CD4-positive, CD25-positive, alpha-beta regulatory T cell (primary cell): Measurements from ENCODE around the gene PLXNB1. TPM values are rescaled to one million over a fixed set of nuclear protein-coding genes. Genes with fewer than 3 reads are reported as not detected.
A peak's percentile ranks its signal among the peaks of the same experiment; 100 is the strongest.

ENCODE experiments used
- ATAC-seq, 2 donors: fragments of 150-1000 bp; cut with Tn5 transposase; one replicate each; pipeline ENCODE4 v1.10.0; 2021; ENCODE audit warnings: low read depth in 2 of 2, moderate number of reproducible peaks in 2 of 2, moderate library complexity in 1 of 2
- DNase-seq, 3 donors: peaks; one replicate each; pipeline versions ENCODE4 v3.0.0 to v3.0.0-alpha.2; 2012 to 2022; ENCODE audit warnings: mixed read lengths in 1 of 3
- H3K27ac ChIP-seq: one replicate; pipeline ENCODE4 v1.7.0; 2013; ENCODE audit warnings: mild to moderate bottlenecking, low read length; ENCODE audit not compliant: insufficient read depth, poor library complexity, severe bottlenecking
- H3K27me3 ChIP-seq: one replicate; pipeline ENCODE4 v1.7.0; 2013; ENCODE audit warnings: low read length; ENCODE audit not compliant: control insufficient read depth, insufficient read depth
- H3K36me3 ChIP-seq: one replicate; pipeline ENCODE4 v1.7.0; 2013; ENCODE audit warnings: mild to moderate bottlenecking, low read length, moderate library complexity; ENCODE audit not compliant: control insufficient read depth, insufficient read depth
- H3K4me1 ChIP-seq: 2 replicates; pipeline ENCODE4 v1.7.0; 2013; ENCODE audit warnings: mild to moderate bottlenecking, low read length; ENCODE audit not compliant: insufficient read depth, control insufficient read depth, poor library complexity, severe bottlenecking
- H3K4me3 ChIP-seq: one replicate; pipeline ENCODE4 v1.7.0; 2013; ENCODE audit warnings: low read depth, mild to moderate bottlenecking, low read length, moderate library complexity
- H3K9me3 ChIP-seq, 2 experiments: 1 replicate in 1 of 2; 2 replicates in 1 of 2; pipeline ENCODE4 v1.7.0; 2013; ENCODE audit warnings: low read length in 2 of 2, mild to moderate bottlenecking in 1 of 2, moderate library complexity in 1 of 2; ENCODE audit not compliant: control insufficient read depth in 2 of 2
- H3K27ac Mint-ChIP-seq, 3 donors: one replicate each; pipeline ENCODE4 v1.8.0; 2020 to 2022; ENCODE audit warnings: mild to moderate bottlenecking in 3 of 3, mixed read lengths in 3 of 3, moderate library complexity in 2 of 3
- H3K27me3 Mint-ChIP-seq: one replicate; pipeline ENCODE4 v1.8.0; 2022; ENCODE audit warnings: mild to moderate bottlenecking, mixed read lengths
- H3K36me3 Mint-ChIP-seq: one replicate; pipeline ENCODE4 v1.8.0; 2020; ENCODE audit warnings: mixed read lengths
- H3K4me1 Mint-ChIP-seq, 4 donors: one replicate each; pipeline ENCODE4 v1.8.0; 2020 to 2022; ENCODE audit warnings: mixed read lengths in 4 of 4, mild to moderate bottlenecking in 1 of 4
- H3K4me3 Mint-ChIP-seq, 4 donors: one replicate each; pipeline ENCODE4 v1.8.0; 2020 to 2022; ENCODE audit warnings: mild to moderate bottlenecking in 4 of 4, mixed read lengths in 4 of 4, moderate library complexity in 3 of 4
- H3K9me3 Mint-ChIP-seq, 7 donors: one replicate each; pipeline ENCODE4 v1.8.0; 2020 to 2022; ENCODE audit warnings: mixed read lengths in 7 of 7, mild to moderate bottlenecking in 3 of 7, moderate library complexity in 2 of 7
- polyA plus RNA-seq, 4 donors: library from polyadenylated mRNA; unstranded; fragments of 300-500 nt; fragmentation: Illumina TruSeq; gene quantifications; one replicate each; pipeline ENCODE4 v1.2.3, GENCODE V29; 2021
- total RNA-seq: library from RNA; stranded (reverse); gene quantifications from one replicate; pipeline ENCODE4 v1.2.3, GENCODE V29; 2022

PLXNB1 gene
- total and polyA plus RNA-seq, 5 donors from 2014 or later, result 0.07 to 5.2 TPM; not detected in 3

GRCh38 chr3:48398701-48399386 lies 31.0 kb downstream of the PLXNB1 start:
- ATAC-seq (no peak), DNase-seq (no peak)
- peaks cover 0 to 1% (median 0%) of the 10 kb centered on the region in 7 donors for H3K9me3 Mint-ChIP-seq
- H3K4me1 ChIP-seq, result no peaks in the 10 kb centered on the region
- no peaks in the 10 kb centered on the region for H3K9me3 ChIP-seq
- H3K27ac ChIP-seq, result no peak overlapping the region
- no peak overlapping the region for H3K4me3 Mint-ChIP-seq
- peaks cover 0 to 4% (median 0%) of the 10 kb centered on the region in 4 donors for H3K4me1 Mint-ChIP-seq
- no peaks in the 10 kb centered on the region for H3K36me3 Mint-ChIP-seq
- peaks cover 21% of the 10 kb centered on the region for H3K27me3 Mint-ChIP-seq
- no peak overlapping the region for H3K27ac Mint-ChIP-seq
- no peaks in the 10 kb centered on the region for H3K36me3 ChIP-seq
- no peak overlapping the region for H3K4me3 ChIP-seq
- peaks cover 3% of the 10 kb centered on the region for H3K27me3 ChIP-seq

DNA sequence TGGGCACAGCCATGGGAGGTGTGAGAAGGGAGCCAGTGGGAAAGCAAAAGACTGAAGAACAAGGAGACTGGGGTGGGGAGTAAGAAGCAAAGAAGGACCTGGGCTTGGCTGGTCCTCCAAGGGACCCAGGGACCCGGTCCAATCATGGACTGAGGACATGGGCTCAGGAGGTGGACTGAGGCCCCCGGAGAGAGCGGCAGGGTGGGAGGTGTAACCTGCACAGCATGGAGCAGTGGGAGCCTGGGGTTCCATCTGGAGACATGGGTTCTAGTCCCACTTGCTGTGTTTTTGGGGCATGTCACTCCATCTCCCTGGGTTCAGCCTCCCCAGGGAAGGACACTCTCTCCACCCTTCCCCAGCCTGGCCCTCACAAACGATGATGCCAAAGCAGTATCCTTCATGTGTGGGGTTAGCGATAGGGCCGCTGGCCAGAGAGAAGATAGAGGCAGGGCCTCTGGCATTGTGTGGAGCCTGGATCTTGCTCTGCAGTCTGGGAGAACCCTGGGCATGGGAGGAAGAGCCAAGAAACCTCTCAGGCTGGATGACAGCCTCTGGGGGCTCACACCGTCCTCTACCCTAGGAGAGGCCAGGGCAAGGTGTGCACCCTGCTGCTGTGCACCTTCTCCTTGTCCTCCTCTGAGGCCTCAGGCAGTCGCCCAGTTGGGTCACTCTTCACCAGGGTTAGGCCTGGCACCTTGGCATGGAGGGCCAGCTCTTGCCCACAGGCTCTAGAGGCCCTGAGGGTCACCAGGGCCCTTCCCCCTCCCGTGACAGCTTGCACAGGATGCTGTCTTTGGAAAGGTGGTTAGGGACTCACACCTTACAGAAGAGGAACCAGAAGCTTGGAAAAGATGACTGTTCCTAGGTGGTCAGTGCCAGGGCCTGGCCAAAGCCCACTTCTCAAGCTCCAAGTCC lies 31.9 kb downstream of the PLXNB1 start:
- H3K27ac Mint-ChIP-seq, result peak overlapping the region in 1 of 3 donors; percentile 46
- DNase-seq, result no peak

GRCh38 chr3:48395714-48396113 lies 34.2 kb downstream of the PLXNB1 start:
- Mint-ChIP-seq H3K4me1 (peaks cover 0 to 1% (median 0%) of the 10 kb centered on the region in 4 donors), H3K27me3 (peaks cover 15% of the 10 kb centered on the region), H3K4me3 (no peak overlapping the region), H3K27ac (no peak overlapping the region), H3K36me3 (no peaks in the 10 kb centered on the region), H3K9me3 (peaks cover 0 to 1% (median 0%) of the 10 kb centered on the region in 7 donors)
- H3K36me3 ChIP-seq, result no peaks in the 10 kb centered on the region
- ATAC-seq (no peak), DNase-seq (no peak)
- no peaks in the 10 kb centered on the region for H3K4me1 ChIP-seq
- H3K9me3 ChIP-seq, result no peaks in the 10 kb centered on the region
- H3K27me3 ChIP-seq, result peaks cover 6% of the 10 kb centered on the region
- no peak overlapping the region for H3K4me3 ChIP-seq
- no peak overlapping the region for H3K27ac ChIP-seq

More for the DNA sequence above, 31.9 kb downstream of the PLXNB1 start:
- H3K4me1 ChIP-seq, result no peaks in the 10 kb centered on the region
- Mint-ChIP-seq H3K4me1 (peaks cover 0 to 4% (median 0%) of the 10 kb centered on the region in 4 donors), H3K4me3 (no peak overlapping the region), H3K27me3 (peaks cover 21% of the 10 kb centered on the region), H3K36me3 (no peaks in the 10 kb centered on the region), H3K9me3 (peaks cover 0 to 1% (median 0%) of the 10 kb centered on the region in 7 donors)
- no peak overlapping the region for H3K4me3 ChIP-seq
- ATAC-seq, result no peak
- peaks cover 3% of the 10 kb centered on the region for H3K27me3 ChIP-seq
- no peaks in the 10 kb centered on the region for H3K36me3 ChIP-seq
- H3K27ac ChIP-seq, result no peak overlapping the region
- H3K9me3 ChIP-seq, result no peaks in the 10 kb centered on the region

DNA sequence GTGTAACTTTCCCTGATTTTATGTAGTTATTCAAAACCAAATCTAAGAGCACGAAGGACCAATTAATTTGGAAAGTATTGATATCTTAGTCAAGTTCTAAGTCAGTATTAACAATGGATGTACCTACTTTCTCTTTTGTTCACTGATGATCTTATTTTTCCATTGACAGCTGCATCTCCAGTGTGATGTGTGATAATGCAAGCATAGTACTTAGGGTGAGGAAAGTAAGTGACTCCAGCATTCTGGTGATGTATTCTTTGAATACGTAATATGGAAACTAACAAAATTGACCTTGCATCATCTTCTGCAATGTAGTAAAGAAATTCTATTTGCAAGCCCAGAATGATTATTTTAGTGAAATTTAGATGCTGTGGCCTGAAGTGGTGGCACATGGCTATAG lies 35.5 kb downstream of the PLXNB1 start:
- Mint-ChIP-seq H3K27ac (no peak overlapping the region), H3K27me3 (peaks cover 13% of the 10 kb centered on the region), H3K4me1 (peaks cover 0 to 1% (median 0%) of the 10 kb centered on the region in 4 donors), H3K9me3 (no peaks in the 10 kb centered on the region), H3K36me3 (no peaks in the 10 kb centered on the region), H3K4me3 (no peak overlapping the region)
- peaks cover 6% of the 10 kb centered on the region for H3K27me3 ChIP-seq
- no peaks in the 10 kb centered on the region for H3K9me3 ChIP-seq
- no peak overlapping the region for H3K4me3 ChIP-seq
- ATAC-seq, result no peak
- no peak for DNase-seq
- no peaks in the 10 kb centered on the region for H3K4me1 ChIP-seq
- no peak overlapping the region for H3K27ac ChIP-seq
- H3K36me3 ChIP-seq, result no peaks in the 10 kb centered on the region

DNA sequence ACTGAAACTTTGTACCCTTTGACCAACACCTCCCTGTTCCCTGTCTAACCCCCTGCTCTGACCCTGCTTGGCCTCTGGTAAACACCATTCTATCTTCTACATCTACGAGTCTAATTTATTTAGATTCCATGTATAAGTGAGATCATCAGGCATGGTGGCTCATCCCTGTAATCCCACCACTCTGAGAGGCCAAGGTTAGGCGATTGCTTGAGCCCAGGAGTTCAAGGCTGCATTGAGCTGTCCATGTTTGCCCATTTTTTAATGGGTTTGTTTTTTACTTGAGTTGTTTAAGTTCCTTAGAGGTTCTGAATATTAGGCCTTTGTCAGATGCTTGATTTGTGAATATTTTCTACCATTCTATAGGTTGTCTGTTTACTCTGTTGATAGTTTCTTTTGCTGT lies 40.9 kb downstream of the PLXNB1 start:
- H3K4me1 ChIP-seq, result no peaks in the 10 kb centered on the region
- H3K9me3 ChIP-seq, result no peaks in the 10 kb centered on the region
- H3K36me3 ChIP-seq, result no peaks in the 10 kb centered on the region
- ATAC-seq (no peak), DNase-seq (no peak)
- no peak overlapping the region for H3K4me3 Mint-ChIP-seq
- peaks cover 37% of the 10 kb centered on the region for H3K27me3 Mint-ChIP-seq
- peaks cover 25% of the 10 kb centered on the region for H3K27me3 ChIP-seq
- no peak overlapping the region for H3K27ac ChIP-seq
- H3K27ac Mint-ChIP-seq, result no peak overlapping the region
- H3K36me3 Mint-ChIP-seq, result no peaks in the 10 kb centered on the region
- H3K4me1 Mint-ChIP-seq, result peaks cover 0 to 1% (median 0%) of the 10 kb centered on the region in 4 donors
- no peak overlapping the region for H3K4me3 ChIP-seq
- H3K9me3 Mint-ChIP-seq, result peaks cover 0 to 1% (median 0%) of the 10 kb centered on the region in 7 donors

DNA sequence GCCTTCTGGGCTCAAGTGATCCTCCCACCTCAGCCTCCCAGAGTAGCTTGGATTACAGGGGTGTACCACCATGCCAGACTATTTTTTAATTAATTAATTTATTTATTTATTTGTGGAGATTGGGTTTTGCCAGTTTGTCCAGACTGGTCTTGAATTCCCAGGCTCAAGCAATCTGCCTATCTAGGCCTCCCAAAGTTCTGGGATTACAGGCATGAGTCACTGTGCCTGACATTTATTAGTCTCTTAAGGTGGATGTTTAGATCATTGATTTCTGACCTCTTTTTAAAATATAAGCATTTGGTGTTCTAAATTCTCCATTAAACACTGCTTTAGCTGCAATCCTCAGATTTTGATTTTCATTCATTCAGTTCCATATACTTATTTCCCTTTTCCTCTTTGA lies 42.3 kb downstream of the PLXNB1 start:
- Mint-ChIP-seq H3K4me3 (no peak overlapping the region), H3K27ac (no peak overlapping the region), H3K9me3 (peaks cover 0 to 1% (median 0%) of the 10 kb centered on the region in 7 donors), H3K36me3 (no peaks in the 10 kb centered on the region), H3K27me3 (peaks cover 46% of the 10 kb centered on the region), H3K4me1 (peaks cover 0 to 1% (median 0%) of the 10 kb centered on the region in 4 donors)
- Histone ChIP-seq H3K4me1 (no peaks in the 10 kb centered on the region), H3K27ac (no peak overlapping the region), H3K4me3 (no peak overlapping the region), H3K27me3 (peaks cover 25% of the 10 kb centered on the region), H3K36me3 (no peaks in the 10 kb centered on the region), H3K9me3 (no peaks in the 10 kb centered on the region)
- no peak for DNase-seq
- ATAC-seq, result no peak

- no peaks in the 10 kb centered on the region for H3K36me3 Mint-ChIP-seq
Observed at GRCh38 chr3:48372862-48373435, 56.9 kb downstream of the PLXNB1 start.

More at GRCh38 chr3:48372862-48373435, 56.9 kb downstream of the PLXNB1 start:
- Histone ChIP-seq H3K4me1 (no peaks in the 10 kb centered on the region), H3K4me3 (no peak overlapping the region), H3K27me3 (no peaks in the 10 kb centered on the region), H3K27ac (no peak overlapping the region), H3K36me3 (no peaks in the 10 kb centered on the region), H3K9me3 (no peaks in the 10 kb centered on the region)
- Mint-ChIP-seq H3K4me1 (no peaks in the 10 kb centered on the region), H3K27me3 (peaks cover 5% of the 10 kb centered on the region), H3K9me3 (peaks cover 0 to 1% (median 0%) of the 10 kb centered on the region in 7 donors), H3K27ac (peak overlapping the region in 1 of 3 donors; percentile 5), H3K4me3 (no peak overlapping the region)
- ATAC-seq, result no peak
- DNase-seq, result no peak
